HG02678 (cell line): ENCODE measurements around the gene EPB41L4B.
"Not testable (repeated sequence)": the region's sequence is repeated elsewhere in the genome, so short reads cannot be mapped to it uniquely, and the experiment has no call there.

ENCODE experiments used
- ATAC-seq: cut with Tn5 transposase; IDR thresholded peaks from one replicate; pipeline ENCODE4 v1.9.1; 2021; ENCODE audit warnings: mild to moderate bottlenecking, moderate library complexity; ENCODE audit not compliant: unreplicated experiment

The EPB41L4B gene

GRCh38 chr9:109247228-109247627 lies 73.6 kb downstream of the EPB41L4B start:
- ATAC-seq: no peak

DNA sequence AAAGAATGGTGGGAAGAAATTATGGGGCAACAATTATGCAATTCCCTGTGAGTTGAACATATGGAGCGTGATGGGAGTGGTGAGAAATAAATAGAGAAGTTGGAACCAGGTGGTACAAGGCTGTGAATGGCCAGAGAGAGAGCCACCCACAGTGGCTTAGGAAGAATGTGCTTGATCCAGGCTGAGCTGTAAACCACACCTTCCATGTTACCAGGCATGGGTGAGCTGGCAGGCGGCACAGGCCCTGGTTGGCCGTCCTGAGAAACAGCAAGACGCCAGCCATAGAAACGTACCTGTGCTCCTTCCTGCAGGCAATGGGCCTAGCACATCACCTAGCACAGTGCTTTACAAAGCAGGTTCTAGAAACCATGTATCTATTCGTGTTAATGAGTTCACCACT lies 74.3 kb downstream of the EPB41L4B start:
- no peak for ATAC-seq

DNA sequence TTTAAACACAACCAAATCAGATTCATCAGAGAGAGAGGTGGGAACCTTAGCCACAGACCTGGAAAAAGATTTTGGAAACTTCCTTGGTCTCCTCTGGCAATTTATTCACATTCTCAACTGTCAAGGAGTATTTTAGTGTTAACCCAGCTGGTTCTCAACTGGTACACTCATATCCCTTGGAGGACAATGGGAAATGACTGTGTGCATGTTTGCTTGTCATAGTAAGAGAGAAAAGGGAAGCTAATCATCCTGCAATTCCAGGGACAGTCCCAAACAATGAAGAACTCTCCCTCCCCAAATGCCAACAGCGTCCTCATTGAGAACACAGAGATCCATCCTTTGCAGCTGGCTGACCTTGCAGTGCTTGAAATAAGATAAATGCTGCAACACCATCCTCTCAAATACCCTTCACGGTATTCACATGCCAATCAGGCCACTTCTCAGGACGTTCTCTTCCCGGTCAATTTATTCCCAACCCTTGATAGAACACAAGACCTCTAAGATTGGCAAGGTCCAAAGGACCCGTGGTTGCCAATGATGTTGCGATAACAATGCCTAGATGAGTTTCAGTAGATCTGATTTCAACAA lies 75.5 kb downstream of the EPB41L4B start:
- no peak for ATAC-seq

DNA sequence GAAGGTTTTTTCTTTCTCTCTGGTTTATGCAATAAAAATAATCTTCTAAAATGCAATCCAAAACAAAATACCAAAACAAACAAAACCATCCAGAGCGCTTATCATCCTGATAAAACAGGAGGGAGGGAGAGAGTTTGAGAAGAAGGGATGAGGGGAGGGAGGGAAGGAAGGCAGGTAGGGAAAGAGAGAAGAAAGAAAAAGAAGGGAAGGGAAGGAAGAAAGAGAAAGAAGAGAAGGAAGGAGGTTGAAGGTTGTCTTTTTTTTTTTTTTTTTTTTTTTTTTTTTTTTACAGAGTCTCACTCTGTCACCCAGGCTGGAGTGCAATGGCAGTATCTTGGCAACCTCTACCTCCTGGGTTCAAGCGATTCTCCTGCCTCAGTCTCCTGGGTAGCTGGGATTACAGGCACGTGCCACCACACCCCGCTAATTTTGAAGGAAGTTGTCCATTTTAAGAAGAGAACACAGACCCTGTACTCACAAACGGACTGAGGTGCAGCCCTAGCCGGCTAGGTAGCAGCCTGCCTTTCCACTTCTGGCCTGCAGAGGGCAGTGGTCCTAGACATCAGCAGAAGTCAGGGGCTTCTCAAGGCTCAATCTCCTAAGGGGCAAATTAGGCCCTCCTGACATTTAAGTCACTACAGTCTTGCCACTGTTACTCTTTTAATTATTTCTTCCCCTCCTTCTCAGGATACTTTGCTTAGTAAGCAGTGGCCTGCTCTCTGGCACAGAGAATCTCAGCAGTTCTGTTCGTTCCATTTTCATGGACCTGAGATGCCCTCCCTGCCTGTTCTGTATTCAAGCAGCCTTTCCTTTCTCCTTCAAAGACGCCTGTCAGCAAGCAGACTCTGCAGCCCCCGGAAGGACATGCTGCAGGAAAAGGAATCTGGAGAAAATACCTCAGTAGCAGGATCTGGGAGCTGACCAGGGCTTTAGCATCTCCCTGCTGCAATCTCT lies 76.4 kb downstream of the EPB41L4B start:
- peak; percentile 88 for ATAC-seq

DNA sequence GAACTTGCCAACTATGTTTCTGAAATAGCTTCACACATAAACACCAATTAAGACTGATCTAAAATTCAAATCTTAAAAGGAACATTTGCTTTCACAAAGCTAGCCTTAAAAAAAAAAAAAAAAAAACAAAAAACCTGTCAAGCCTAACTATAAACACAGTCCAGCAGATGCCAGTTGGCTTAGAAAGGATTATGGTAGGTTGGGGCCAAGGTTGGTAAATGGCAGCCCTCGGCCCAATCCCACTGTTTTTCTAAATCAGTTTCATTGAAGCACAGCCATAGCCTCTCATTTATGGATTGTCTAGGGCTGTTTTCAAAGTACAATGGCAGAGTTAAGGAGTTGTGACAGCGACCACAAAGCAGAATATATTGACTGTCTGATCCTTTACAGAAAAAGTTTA lies 78.1 kb downstream of the EPB41L4B start:
- ATAC-seq: no peak

DNA sequence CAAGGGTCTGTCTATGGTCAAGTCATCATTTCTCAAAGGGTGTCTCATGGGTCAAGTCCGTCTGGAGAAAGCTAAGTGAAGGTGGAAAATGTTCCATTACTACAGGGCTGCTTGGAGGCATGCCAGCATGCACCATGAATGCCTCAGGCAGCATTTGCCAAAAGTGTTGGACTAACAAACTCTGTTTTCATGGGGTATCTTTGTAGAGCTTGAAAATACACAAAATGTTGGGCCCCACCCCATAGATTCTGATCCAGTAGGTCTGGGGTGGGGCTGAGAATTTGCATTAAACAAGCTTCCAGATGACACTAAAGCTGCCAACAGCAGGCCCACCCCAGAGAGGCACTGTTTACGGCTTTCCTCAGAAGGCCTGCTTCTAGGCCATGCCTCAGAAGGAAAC lies 78.8 kb downstream of the EPB41L4B start:
- ATAC-seq: no peak

- no peak for ATAC-seq
These were observed 79.7 kb downstream of the EPB41L4B start for GRCh38 chr9:109241207-109241606.

GRCh38 chr9:109239240-109239639 lies 81.6 kb downstream of the EPB41L4B start:
- no peak for ATAC-seq

DNA sequence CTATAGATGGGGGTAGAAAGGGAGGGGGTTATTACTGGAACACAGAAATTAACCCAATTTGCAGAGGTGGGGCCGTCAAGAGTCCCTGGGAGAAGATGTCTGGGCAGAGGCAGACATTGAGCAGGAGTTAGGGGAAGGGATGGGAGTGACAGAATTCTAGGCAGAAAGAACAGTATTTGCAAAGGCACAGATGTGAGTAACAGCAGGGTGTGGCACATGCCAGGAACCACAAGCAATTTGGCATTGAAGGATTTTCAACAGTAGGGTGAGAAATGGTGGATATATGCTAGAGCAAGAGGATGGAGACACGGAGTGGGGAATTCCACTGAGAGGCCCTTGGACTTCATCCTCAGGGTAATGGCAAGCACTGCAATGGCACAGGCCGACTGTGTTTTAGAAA lies 82.2 kb downstream of the EPB41L4B start:
- ATAC-seq: no peak

- ATAC-seq: no peak
These were observed 82.7 kb downstream of the EPB41L4B start for GRCh38 chr9:109238125-109238524.

DNA sequence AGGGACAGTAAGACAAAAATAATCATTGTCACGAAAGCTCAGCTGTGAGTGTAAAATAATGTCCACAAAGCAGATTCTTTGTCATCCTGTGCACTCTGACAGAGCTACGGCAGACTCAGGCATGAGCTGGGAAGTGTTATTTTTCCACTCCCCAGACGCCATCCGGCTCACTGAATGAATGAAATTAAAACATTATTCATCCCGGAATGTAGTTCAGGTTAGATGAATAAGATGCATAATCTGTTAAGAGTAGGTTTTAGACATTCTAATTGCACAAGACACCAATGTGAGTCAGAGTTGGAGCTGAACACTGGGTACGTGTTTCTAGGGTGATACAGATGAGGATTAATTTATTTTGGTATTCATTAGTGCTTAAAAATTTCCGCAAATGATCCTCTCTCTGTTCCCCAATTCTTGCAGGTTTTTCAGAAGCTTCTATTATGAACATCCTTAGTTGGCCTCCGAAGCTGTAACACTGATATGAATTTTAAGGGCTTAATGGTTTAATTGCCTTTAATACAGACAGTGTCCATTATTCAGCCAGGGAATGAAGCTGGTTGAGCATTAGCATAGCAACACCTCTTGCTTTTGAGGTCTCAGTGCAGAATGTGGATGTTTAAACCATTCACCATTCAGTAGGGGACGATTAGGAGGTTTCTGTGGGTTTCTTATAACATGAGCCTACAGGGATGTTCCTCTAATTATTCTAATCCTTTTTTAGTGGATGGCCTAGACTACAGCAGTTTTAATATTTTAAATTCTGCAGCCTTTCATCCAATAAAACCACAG lies 88.2 kb downstream of the EPB41L4B start:
- ATAC-seq: no peak

DNA sequence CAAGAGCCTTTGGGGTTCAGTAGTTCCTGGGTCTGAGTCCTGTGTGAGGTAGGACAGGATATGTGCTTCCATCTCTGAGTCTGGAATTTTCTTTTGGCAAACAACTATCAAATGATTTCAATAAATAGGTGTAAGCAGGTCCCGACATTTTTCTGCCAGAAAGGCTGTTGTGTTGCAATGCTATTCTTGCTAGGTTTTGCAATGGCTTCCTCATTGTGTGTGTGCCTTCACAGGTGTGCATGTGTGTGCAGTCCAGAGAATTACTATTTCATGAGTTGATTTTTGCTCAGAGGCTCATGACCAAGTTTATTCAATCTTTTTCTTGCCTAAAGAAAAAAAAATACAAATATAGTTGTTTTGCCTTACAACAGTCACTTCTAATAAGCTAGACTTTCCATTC lies 89.3 kb downstream of the EPB41L4B start:
- no peak for ATAC-seq

- no peak for ATAC-seq
These were observed 90.6 kb downstream of the EPB41L4B start for GRCh38 chr9:109230277-109230676.

DNA sequence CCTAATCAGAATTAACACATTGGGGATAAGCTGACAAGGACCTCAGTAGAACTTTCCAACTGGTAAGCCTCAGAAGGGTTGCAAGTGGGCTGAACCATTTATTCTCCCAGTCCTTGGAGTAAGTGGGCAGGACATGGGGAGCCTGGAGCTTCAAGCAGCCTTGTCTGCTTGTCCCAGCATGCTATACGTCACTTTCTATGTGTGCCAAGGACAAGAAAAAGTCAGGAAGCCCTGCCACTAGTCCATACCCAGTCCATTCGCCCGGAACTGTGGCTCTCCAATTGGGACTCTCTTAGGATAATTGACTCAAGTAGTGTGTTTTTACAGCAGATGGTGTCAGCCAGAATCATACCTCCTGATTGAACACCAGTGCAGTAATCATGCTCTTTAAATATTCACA lies 91.2 kb downstream of the EPB41L4B start:
- no peak for ATAC-seq

GRCh38 chr9:109228093-109228642 lies 92.7 kb downstream of the EPB41L4B start:
- ATAC-seq: no peak

DNA sequence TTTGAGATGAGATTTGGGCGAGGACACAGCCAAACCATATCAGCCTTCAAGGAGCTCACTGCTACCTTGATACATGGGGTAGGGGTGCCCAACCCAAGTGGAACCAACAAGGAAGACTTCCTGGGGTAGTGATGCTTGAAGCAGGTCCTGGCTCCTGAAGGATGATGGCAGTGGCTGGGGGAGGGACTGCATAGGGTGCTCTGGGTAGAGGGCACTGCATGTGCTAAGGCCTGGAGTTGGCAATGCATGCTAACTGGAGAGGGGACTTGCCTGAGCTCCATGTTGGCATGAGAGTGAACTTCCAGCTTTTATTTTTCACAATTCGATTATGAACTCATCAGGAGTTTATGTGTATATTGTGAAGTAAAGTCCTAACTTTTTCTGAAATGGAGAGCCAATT lies 95.2 kb downstream of the EPB41L4B start:
- no peak for ATAC-seq

GRCh38 chr9:109224751-109225150 lies 96.1 kb downstream of the EPB41L4B start:
- no peak for ATAC-seq

DNA sequence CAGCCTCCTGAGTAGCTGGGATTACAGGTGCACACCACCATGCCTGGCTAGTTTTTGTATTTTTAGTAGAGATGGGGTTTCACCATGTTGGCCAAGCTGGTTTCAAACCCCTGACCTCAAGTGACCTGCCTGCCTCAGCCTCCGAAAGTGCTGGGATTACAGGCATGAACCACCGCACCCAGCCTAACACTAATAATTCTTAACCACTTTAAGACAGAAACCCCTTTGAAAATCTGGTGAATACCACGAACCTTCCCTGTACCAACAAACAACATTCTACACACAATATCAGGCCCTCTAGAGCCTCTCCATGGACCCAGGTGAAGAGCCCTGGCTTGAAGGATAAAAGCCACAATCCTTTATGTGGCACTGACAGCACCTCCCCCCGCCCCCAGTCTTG lies 102.6 kb downstream of the EPB41L4B start:
- ATAC-seq: not testable (repeated sequence)

GRCh38 chr9:109214414-109214813 lies 106.4 kb downstream of the EPB41L4B start:
- ATAC-seq: no peak

DNA sequence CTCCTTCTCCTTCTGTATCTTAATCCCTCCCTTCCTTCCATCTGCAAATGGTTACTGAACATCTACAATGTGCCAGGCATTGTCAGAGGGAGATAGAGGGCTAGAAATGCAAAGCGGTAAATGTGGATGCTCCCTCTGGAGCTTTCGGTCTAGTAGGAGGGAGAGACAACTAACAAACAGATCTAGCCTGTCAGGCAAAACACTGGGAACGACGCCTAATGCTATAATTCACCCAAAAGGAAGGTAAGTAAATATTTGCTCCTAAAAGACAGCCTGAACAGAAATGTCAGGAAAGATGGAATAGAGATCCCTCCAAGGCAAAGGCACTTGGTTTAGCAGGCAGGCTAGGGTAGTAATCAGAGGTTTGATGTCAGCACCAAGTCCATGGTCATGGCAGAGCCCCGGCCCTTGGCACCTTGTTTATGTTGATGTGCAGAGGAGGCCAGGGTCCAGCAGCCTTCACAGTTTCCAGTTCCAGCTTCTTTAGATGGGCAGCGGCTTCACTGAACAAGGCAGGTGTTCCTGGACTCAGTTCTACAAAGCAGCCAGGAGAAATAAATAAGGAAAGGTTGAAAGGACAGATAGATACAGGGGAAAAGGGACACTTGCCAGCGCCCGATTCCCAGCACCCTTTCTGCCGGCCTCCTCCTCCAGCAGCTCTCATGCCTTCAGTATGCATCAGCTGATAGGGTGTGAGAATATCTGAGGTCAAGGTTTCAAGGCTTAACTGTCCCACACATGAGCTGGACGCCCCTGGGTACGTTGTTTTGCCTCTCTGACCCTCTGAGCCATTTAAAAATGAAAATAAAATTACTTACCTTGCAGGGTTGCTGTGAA lies 107.4 kb downstream of the EPB41L4B start:
- no peak for ATAC-seq
